Measurements from ENCODE around the gene MALT1.

GRCh38 chr18:58716060-58716756, 44.9 kb downstream of the MALT1 start:
- TF ChIP-seq POLR2AphosphoS5 (IDR thresholded peaks at IDR 0.05) (no peak), CTCF (IDR thresholded peaks at IDR 0.05; ENCODE audit: poor library complexity, severe bottlenecking) (no peak), TAF1 (IDR thresholded peaks at IDR 0.05; ENCODE audit: low read depth) (no peak), REST (IDR thresholded peaks at IDR 0.05; ENCODE audit: borderline replicate concordance) (no peak), EZH2 (IDR thresholded peaks at IDR 0.05; ENCODE audit: borderline replicate concordance, insufficient read depth, low read length, poor library complexity, severe bottlenecking) (no peak), RAD21 (conservative IDR thresholded peaks at IDR 0.05) (no peak), SMC3 (conservative IDR thresholded peaks at IDR 0.05; ENCODE audit: poor library complexity) (no peak), MXI1 (conservative IDR thresholded peaks at IDR 0.05; ENCODE audit: poor library complexity, severe bottlenecking) (no peak), EP300 (conservative IDR thresholded peaks at IDR 0.05; ENCODE audit: poor library complexity, severe bottlenecking) (no peak)
